Ovary (tissue), 1 donor: ENCODE data around the gene ZNF423.

Experiments used
- EP300 ChIP-seq: sonication (generic); formaldehyde crosslinking; IDR thresholded peaks from one replicate; pipeline ENCODE4 v1.6.1; 2017; ENCODE audit warnings: antibody characterized with exemption
- POLR2A ChIP-seq: fragments of 450-650 bp; IDR thresholded peaks from one replicate; pipeline ENCODE4 v1.6.1; 2017; ENCODE audit warnings: antibody characterized with exemption, mild to moderate bottlenecking, moderate library complexity

GRCh38 chr16:49494891-49495566 lies 360.9 kb downstream of the ZNF423 start:
- no peak for TF ChIP-seq POLR2A
- TF ChIP-seq EP300: no peak
